ENCODE measurements around the gene UPK3B.
"Not testable (repeated sequence)": the region's sequence is repeated elsewhere in the genome, so short reads cannot be mapped to it uniquely, and the experiment has no call there.

Gene UPK3B

DNA sequence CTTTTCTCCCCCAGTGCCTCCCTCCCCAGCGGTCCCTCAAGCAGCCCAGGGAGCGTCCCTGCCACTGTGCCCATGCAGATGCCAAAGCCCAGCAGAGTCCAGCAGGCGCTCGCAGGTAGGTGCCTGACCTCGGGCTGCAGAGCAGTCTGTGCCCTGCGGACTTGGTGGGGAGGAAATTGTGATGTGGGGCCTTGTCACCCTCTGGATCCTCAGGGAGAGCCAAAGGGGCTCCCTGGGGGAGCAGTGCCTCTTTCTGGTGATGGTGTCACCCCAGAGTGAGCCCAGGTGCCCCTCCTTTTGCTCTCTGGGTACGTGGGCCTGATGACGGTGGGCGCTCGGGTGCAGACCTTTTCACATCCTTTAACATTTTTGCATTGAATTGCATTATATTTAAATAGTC lies 18.2 kb upstream of the UPK3B start:
- DNase-seq (ENCODE audit: low read depth): not testable (repeated sequence)

DNA sequence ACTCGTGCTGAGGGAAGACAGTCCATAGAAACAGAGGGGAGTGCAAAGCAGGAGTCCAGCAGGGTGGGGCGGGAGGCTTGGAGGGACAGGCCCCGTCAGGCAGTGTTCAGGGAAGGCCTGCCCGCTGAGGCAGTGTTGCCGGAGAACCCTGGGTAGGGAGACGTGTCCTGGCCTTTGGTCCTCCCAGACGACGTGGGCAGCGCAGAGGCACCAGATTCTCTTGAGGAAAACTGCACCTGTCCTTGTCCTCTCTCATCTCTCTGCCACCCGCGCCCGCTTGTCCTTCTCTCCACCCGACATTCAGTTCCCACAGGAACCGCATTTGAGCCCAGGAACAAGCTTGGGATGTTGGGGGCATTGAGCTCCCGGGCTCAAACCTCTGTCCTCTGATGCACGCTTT lies 14.6 kb upstream of the UPK3B start:
- DNase-seq (ENCODE audit: low read depth): not testable (repeated sequence)

DNA sequence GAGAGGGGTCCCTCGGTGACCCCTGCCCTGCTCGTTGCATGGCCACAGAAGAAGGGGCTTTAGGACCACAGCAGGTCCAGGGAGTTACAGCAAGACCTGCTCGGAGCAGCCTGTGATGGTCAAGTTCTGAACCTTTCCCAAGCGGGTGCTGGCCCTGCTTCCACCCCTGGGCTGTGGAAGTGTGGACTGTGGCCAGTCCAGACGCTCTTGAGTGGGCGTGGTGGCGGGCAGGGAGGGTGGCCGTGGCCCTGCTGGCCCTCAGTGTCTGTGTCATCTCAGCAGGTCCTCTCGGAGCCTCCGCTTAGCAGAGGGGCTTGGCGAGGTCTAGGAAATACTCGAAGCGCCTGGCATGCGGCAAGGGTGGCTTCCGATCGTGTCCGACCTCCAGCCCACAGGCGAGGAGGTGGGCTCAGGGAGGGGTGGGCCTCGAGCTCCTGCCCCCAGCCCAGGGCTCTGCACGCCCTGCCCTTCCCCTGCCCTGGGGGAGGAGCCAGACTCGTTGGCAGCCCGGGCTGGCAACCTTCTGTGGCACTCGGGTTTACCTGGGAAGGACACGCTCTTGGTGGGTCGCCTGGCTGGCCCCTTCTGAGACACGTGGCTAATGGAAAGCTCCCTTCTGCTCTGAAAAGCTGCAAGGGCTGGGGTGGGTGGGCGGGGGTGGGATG lies 12.3 kb upstream of the UPK3B start:
- not testable (repeated sequence) for DNase-seq (ENCODE audit: low read depth)

DNA sequence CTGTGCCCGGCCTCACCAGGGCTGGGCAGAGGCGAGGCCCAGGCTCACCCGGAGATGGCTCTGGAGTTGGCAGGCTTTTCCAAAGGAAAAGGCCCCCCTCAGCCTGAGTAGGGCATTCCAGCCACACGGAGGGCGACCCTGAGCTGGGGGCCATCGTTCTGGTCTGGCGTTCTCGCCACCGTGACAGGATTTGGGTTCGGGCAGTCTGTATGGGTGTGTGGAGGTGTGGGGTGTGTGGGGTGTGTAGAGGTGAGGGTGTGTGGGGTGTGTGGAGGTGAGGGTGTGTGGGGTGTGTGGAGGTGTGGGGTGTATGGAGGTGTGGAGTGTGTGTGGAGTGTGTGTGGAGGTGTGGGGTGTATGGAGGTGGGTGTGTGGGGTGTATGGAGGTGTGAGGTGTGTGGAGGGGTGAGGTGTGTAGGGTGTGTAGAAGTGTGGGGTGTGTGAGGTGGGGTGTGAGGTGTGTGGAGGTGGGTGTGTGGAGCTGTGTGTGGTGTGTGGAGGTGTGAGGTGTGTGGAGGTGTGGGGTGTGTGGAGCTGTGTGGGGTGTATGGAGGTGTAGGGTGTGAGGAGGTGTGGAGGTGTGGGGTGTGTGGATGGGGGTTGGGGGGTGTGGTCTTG lies 11.7 kb upstream of the UPK3B start:
- not testable (repeated sequence) for DNase-seq (ENCODE audit: low read depth)

DNA sequence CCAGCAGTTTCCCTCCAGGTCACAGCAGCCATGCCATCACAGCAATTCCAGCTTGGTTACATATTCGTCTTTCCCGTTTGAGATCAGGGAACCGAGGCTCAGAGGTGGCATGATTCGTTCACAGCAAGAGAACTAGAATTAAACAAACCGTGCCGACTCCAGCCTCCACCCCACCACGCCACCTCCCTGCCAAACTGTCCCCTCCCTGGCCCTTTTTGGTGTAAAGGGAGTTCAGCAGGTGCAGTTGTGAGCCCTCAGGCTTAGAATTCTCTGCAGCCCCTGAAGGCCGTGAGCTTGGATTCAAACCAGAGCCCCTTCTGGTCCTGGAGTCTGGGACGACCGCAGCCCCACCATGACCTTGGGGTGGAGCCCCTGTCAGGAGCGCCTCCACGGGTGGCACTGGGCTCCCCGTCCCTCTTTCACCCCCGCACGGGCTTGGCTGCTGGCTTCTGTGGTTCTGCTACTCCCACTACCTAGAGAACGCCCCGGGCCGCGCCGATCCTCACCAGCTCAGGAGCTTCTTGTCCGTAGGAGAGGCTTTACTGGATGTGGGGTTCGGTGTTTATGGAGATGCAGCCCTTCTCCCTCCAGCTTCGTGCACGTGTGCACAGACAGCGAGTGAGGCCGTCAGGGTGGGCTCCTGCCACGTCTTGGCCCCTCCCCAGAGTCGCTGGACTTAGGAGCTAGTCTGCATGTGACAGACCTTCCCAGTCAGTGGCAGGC lies 11.0 kb upstream of the UPK3B start:
- not testable (repeated sequence) for DNase-seq (ENCODE audit: low read depth)

DNA sequence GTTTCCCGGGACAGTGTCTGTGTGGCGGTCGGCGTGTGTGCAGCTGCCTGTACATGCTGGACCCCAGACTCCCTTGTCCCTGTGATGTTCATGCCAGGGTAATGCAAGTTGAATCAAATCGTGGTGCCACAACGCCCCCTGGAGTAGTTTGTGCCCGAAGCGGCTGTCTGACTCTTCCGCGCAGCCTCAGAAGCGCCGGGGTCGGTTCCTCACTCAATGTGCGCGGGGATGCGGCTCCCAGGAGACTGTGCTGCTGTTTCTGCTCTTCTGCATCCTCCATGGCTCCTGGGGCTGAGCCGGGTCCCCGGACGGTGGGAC lies 10.5 kb upstream of the UPK3B start:
- DNase-seq (ENCODE audit: low read depth): not testable (repeated sequence)

DNA sequence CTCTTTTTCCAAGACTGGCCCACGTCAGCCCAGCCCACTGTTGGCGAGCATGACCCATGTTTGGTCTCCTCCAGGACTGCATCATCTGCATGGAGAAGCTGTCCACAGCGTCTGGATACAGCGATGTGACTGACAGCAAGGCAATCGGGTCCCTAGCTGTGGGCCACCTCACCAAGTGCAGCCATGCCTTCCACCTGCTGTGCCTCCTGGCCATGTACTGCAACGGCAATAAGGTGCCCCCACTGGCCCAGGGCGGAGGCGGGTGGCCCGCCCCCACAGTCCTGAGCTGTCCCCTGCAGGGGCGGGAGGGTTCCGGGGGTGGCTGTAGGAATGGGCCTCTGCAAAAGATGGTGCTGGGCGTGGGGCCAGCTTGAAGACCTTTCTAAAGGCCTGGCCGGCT lies 8.1 kb upstream of the UPK3B start:
- not testable (repeated sequence) for DNase-seq (ENCODE audit: low read depth)

DNA sequence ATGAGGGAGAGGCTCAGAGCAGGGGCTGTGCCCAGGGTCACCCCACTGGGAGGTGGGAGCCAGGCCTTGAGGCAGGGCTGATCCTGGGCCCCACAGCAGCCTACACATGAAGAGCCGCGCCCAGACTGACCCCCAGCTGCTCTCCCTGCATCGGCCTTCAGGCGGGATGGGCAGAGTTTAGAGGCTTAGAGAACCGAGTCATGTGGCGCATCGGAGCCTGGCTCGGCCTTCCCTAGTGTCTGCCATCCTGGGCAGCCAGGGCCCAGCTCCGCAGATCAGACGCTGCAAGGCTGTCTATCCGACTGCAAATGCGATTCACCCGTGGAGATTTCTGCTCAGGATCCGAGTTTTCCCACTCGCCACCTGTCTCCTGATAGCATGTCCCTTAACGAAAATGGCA lies 7.5 kb upstream of the UPK3B start:
- not testable (repeated sequence) for DNase-seq (ENCODE audit: low read depth)

DNA sequence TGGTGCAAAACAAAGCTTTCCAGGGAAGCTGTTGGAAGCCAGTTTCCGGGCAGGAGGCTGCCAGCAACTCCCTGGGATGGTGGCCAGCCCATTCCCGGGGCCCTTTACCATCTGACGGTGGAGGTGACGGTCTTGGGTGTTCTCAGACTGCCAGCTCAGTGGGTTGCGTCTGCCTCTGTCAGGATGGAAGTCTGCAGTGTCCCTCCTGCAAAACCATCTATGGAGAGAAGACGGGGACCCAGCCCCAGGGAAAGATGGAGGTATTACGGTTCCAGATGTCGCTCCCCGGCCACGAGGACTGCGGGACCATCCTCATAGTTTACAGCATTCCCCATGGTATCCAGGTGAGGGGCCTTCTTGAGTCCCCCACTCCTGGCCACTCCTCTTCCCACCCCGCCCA lies 7.1 kb upstream of the UPK3B start:
- DNase-seq (ENCODE audit: low read depth): not testable (repeated sequence)

DNA sequence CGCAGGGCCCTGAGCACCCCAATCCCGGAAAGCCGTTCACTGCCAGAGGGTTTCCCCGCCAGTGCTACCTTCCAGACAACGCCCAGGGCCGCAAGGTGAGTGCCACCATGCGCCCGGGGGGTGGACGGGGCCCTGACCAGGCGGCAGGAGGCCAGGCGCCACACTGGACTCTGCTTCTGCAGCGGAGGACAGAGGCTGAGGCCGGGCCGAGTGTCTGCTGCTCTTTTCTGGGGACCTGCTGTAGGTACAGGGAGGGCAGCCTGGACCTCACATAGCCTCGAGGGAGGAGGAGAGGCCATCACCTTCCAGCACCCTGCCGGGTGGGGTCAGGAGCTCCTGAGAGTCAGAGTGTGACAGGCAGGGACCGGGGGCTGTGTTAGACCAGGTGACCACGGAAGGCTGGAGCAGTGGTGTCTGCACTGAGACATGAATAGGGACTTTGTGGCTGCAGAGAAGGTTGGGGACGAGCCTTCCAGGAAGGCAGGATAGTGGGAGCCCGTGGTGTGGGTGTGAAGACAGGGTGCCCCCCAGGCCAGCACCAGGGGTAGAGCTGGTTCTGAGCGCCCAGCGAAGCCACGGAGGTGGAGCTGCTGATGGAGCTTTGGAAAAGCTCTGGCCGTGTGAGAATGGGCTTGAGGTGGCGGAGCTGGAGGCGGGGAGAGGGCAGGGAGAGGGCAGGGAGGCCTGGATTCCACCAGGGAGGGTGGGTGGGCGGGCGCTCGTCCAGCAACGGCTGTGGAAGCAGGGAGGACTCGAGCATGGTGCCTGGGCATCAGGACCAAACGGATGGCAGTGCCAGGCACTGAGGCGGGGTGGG lies 5.8 kb upstream of the UPK3B start:
- DNase-seq (ENCODE audit: low read depth): peak; percentile 19

DNA sequence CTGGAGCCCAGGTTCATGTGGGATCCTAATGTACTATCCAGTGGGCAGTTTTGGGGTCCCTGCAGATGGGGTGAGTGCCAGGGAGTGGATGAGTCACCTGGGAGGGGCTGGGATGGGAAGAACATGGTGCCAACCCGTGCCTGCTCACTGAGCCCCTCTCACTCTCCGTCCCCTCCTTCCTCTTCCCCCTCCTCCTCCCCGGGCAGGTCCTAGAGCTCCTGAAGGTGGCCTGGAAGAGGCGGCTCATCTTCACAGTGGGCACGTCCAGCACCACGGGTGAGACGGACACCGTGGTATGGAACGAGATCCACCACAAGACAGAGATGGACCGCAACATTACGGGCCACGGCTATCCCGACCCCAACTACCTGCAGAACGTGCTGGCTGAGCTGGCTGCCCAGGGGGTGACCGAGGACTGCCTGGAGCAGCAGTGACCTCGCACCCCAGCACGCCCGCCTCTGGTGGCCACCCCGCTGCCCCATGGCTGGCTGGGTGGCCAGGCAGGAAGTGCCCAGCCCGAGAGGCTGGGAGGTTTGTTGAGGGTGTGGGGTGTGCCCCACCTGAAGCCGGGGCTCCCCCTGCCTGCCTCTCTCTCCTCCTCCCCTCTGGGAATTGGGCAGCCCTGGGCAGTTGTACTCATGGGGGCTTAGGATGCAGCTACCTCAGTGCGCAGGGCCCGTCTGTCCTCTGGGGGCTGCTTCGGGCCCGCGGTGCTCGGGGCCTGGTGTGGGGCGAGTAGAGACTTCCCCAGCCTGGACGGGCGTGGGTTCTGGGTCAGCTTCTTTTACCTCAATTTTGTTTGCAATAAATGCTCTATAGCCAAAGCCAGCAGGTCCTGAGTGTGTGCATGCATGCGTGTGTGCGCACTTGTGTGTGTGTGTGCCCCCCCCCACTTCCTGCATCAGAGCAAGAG lies 4.9 kb upstream of the UPK3B start:
- peak; percentile 18 for DNase-seq (ENCODE audit: low read depth)

DNA sequence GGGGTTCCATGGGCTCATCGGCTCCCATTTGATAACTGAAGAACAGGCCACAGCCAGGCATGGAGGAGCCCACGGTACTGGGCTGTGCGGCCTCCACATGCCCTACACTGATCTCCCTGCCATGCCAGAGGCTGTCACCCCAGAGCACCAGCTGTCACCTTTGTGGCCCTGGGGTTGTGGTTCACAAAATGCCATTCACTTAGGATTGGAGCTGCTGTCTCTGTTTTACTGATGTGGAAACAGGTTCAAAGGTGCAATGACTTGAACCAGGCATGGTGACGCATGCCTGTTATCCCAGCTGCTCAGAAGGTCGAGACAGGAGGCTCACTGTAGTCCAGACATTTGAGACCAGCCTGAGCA lies 4.3 kb upstream of the UPK3B start:
- DNase-seq (ENCODE audit: low read depth): no peak

DNA sequence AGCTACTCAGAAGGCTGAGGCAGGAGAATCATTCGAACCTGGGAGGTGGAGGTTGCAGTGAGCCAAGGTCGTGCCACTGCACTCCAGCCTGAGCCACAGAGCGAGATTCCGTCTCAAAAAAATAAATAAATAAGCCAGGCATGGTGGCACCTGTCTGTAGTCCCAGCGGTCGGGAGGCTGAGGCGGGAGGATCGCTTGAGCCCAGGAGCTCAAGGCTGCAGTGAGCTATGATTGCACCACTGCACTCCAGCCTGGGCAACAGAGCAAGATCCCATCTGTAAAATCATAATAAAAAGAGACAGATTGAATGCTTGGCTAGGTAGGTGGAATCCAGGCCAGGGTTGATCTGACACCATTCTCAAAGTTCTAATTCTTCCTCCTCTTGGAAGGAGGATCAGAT lies 3.7 kb upstream of the UPK3B start:
- not testable (repeated sequence) for DNase-seq (ENCODE audit: low read depth)

DNA sequence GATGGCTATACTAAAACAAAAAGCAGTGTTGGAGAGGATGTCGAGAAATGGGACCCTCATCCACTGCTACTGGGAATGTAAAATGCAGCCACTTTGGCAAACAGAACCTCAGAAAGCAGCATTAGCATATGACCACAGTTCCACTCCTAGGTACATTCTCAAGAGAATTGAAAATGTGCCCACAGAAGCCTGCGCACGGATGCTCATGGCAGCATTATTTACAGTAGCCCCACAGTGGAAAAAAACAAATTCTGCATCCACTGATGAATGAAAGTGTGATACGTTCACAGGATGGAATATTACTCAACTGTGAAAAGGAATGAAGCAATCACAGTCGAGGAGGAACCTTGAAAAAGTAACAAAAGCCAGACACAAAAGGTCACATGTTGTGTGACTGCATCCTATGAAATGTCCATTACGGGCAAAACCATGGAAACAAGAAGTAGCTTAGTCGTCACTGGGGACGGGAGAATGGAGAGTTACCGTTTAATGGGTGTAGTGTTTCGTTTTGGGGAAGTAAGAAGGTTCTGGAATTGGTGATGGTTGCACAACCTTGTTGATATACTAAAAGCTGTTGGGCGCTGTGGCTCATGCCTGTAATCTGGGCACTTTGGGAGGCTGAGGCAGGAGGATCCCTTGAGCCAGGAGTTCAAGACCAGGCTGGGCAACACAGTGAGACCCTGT lies 2.5 kb upstream of the UPK3B start:
- DNase-seq (ENCODE audit: low read depth): peak; percentile 60

DNA sequence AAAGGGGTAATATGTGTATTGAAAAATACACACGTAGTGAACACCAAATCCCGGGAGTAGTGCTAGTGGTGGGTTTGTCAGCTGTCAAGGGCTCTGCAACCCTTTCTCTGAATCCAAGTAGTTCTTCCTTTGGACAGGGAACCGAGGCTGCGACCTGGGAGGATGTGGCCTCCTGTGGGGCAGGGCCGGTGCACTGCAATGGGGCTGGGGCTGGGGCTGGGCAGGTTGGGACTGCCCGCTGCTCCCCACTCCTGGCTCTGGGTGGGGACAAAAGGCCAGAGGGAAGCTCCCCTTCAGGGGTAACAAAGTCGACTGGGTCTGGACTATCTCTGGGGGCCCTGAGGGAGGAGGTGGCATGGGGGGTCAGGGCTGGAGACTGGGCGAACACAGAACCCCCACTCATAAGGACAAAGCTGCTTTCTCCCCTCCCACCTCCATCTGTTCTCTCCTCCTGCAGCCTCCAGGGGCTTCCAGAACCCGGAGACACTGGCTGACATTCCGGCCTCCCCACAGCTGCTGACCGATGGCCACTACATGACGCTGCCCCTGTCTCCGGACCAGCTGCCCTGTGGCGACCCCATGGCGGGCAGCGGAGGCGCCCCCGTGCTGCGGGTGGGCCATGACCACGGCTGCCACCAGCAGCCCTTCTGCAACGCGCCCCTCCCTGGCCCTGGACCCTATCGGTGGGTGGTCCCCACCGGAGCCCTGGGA lies 1.0 kb downstream of the UPK3B start:
- DNase-seq (ENCODE audit: low read depth): not testable (repeated sequence)

DNA sequence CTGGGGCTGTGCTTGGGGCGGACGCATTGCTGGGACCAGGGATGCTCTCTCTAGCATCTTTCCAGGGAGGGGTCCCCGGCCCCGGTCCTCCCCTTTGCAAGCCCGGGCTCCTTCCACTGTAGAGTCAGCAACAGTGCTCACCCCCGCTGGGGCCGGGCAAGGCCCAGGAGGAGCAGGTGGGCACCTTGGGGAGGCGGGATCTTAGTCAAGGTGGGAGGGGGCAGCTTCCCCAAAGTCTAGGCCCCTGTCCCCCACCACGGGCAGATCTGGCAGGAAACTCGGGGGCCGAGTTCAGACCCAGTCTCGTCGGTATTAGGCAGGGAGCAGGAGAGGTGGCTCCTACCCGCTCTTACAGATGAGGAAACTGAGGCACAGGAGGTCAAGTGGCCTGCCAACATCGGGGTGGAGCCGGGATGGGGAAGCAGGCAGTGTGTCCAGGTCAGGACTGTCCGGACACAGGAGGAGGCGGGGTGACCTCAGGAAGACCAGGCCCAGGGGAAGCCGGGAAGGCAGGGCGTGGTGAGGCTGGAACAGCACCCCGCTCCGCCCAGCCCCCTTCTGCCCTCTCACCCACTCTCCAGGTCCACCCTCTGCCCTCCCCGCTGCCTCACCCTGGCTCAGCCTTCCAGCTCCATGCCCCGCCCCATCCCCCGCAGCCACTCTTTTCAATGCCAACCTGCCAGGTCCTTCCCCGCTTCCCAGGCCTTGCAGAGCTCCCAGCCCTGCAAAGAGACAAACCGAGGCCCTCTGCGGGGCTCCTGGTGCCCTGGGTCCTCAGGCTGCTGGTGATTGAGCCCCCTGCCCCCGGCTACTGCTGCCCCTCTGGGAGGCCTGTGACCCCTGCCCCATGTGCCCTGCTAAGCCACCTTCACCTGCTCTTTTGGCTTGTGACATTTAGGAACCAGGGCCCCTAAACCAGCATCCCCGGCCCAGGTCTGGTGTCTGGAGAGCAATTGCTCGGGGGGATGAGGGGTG lies 1.8 kb downstream of the UPK3B start:
- DNase-seq (ENCODE audit: low read depth): not testable (repeated sequence)

DNA sequence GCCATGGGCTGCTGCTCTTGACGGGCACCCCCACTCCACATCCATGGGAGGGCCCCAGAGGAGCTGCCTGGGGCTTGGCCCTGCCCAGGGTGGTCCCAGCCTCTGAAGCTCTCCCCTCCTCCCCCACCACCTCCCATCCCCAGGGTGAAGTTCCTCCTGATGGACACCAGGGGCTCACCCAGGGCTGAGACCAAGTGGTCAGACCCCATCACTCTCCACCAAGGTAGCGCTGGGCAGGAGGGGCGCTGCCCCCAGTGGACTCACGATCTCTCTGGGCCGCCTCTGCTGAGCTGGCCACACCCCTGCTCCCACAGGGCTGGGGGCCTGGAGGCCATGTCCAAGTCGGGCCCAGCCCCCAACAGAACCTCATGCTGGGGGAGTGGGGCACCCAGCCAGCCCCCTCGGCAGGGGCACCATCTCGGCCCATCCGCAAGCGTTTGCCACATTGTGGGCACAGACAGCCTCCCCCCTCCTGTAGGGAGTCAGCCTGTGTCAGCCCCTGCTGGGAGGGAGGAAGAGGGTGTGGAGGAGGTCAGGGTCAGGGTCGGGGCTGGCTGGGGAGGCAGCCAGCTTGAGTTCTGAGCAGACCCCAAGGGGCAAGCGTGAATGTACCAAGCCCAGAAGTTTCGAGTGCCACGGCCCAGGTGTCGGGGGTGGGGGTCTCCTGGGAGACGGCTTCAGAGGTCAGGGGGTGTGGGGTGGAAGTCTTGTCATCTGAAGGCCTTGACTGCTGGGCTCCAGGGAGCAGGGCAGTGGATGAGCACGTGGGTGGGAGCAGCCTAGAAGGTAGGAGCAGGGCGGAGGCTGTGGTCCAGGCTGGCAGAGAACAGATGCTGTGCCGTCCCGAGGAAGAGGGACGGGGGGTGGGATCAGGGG lies 2.8 kb downstream of the UPK3B start:
- peak; percentile 37 for DNase-seq (ENCODE audit: low read depth)

All from amniotic epithelial cell (primary cell).